B cell (primary cell): ENCODE measurements around the gene KCTD4. TPM values are rescaled to one million over a fixed set of nuclear protein-coding genes. Genes with fewer than 3 reads are reported as not detected.

ENCODE experiments used
- ATAC-seq: fragments of 200-7000 bp; cut with Tn5 transposase; one replicate; pipeline ENCODE4 v1.10.0; 2021; ENCODE audit warnings: low read depth, mild to moderate bottlenecking, moderate number of reproducible peaks, moderate library complexity
- CTCF ChIA-PET: fragments of 350-600 bp; sonication (Branson Sonifier 250); formaldehyde crosslinking; loops from one replicate; lab custom pipeline; 2021; ENCODE audit warnings: antibody characterized with exemption, inconsistent platforms; lab: Charles Lee
- POLR2A ChIA-PET: fragments of 350-600 bp; sonication (Branson Sonifier 250); formaldehyde crosslinking; loops from one replicate; lab custom pipeline; 2021; ENCODE audit warnings: antibody characterized with exemption; lab: Charles Lee
- DNase-seq: peaks from one replicate; pipeline ENCODE4 v3.0.0; 2013
- H2AFZ ChIP-seq: 2 replicates; pipeline ENCODE4 v1.6.1; 2012; ENCODE audit warnings: mild to moderate bottlenecking, low read depth, low read length; ENCODE audit not compliant: insufficient read depth, poor library complexity, severe bottlenecking
- H3K27ac ChIP-seq, 2 donors: 1 replicate in 1 of 2; 2 replicates in 1 of 2; pipeline ENCODE4 v1.5.1; 2012 to 2013; ENCODE audit warnings: low read length in 2 of 2, mild to moderate bottlenecking in 2 of 2, moderate library complexity in 1 of 2
- H3K27me3 ChIP-seq, 4 experiments: fragments of 200-600 bp in 1 of 4; sonication (generic) in 1 of 4; replicated peaks in 1 of 4; 1 replicate in 2 of 4; 2 replicates in 2 of 4; pipeline versions ENCODE4 v1.6.1 to v1.7.0; 2013 to 2016; ENCODE audit warnings: low read length in 3 of 4, mild to moderate bottlenecking in 2 of 4, mixed read lengths in 1 of 4, moderate library complexity in 1 of 4; ENCODE audit not compliant: insufficient read depth in 4 of 4, control insufficient read depth in 3 of 4; ENCODE audit errors: control extremely low read depth in 1 of 4
- H3K36me3 ChIP-seq, 2 experiments: replicated peaks in 1 of 2; 1 replicate in 1 of 2; 2 replicates in 1 of 2; pipeline versions ENCODE4 v1.6.1 to v1.7.1; 2013; ENCODE audit warnings: low read length in 1 of 2; ENCODE audit not compliant: insufficient read depth in 2 of 2, control insufficient read depth in 1 of 2; ENCODE audit errors: control extremely low read depth in 1 of 2, extremely low read depth in 1 of 2
- H3K4me1 ChIP-seq, 2 donors: fragments of 200-600 bp in 1 of 2; sonication (generic) in 1 of 2; 1 replicate in 1 of 2; 2 replicates in 1 of 2; pipeline versions ENCODE4 v1.5.1 to v1.6.1; 2013 to 2017; ENCODE audit warnings: low read length in 2 of 2; ENCODE audit not compliant: control insufficient read depth in 2 of 2, insufficient read depth in 2 of 2
- H3K4me2 ChIP-seq: replicated peaks from 2 replicates; pipeline ENCODE3; 2012; ENCODE audit warnings: mild to moderate bottlenecking, low read depth, low read length; ENCODE audit not compliant: poor library complexity, severe bottlenecking
- H3K4me3 ChIP-seq, 5 experiments: fragments of 200-600 bp in 1 of 5; sonication (generic) in 1 of 5; 1 replicate in 3 of 5; 2 replicates in 2 of 5; pipeline versions ENCODE4 v1.5.1 to v1.7.0; 2011 to 2016; ENCODE audit warnings: low read length in 4 of 5, mild to moderate bottlenecking in 4 of 5, low read depth in 2 of 5, control low read depth in 1 of 5, moderate library complexity in 1 of 5; ENCODE audit not compliant: insufficient read depth in 1 of 5; ENCODE audit errors: control extremely low read depth in 1 of 5, extremely low read depth in 1 of 5
- H3K79me2 ChIP-seq: fragments of 200-600 bp; sonication (generic); one replicate; pipeline ENCODE4 v1.6.0; 2016; ENCODE audit warnings: low read length; ENCODE audit not compliant: control insufficient read depth, insufficient read depth
- H3K9ac ChIP-seq: fragments of 200-600 bp; sonication (generic); 2 replicates; pipeline ENCODE4 v1.6.1; 2017; ENCODE audit warnings: mild to moderate bottlenecking, low read length, moderate library complexity
- H3K9me3 ChIP-seq, 3 donors: one replicate each; pipeline versions ENCODE4 v1.6.1 to v1.7.1; 2013; ENCODE audit warnings: low read length in 2 of 3; ENCODE audit not compliant: control insufficient read depth in 2 of 3, insufficient read depth in 1 of 3; ENCODE audit errors: control extremely low read depth in 1 of 3
- H4K20me1 ChIP-seq: 2 replicates; pipeline ENCODE4 v1.6.0; 2012; ENCODE audit warnings: mild to moderate bottlenecking, low read length; ENCODE audit not compliant: insufficient read depth, control insufficient read depth, poor library complexity, severe bottlenecking
- H3K27ac Mint-ChIP-seq: one replicate; pipeline ENCODE4 v1.8.0; 2021; ENCODE audit warnings: mixed read lengths
- H3K27me3 Mint-ChIP-seq: one replicate; pipeline ENCODE4 v1.8.0; 2021; ENCODE audit warnings: mixed read lengths
- H3K4me1 Mint-ChIP-seq: one replicate; pipeline ENCODE4 v1.8.0; 2021; ENCODE audit warnings: mixed read lengths
- H3K4me3 Mint-ChIP-seq: one replicate; pipeline ENCODE4 v1.8.0; 2021; ENCODE audit warnings: mixed read lengths
- H3K9me3 Mint-ChIP-seq: one replicate; pipeline ENCODE4 v1.8.0; 2022; ENCODE audit warnings: mixed read lengths; ENCODE audit not compliant: insufficient read depth
- EZH2 ChIP-seq: IDR thresholded peaks from 2 replicates; pipeline ENCODE4 v1.6.1; 2012; ENCODE audit warnings: borderline replicate concordance, low read depth, mild to moderate bottlenecking, moderate library complexity, low read length; ENCODE audit not compliant: insufficient read depth, poor library complexity, severe bottlenecking
- WGBS: methylation state at CpG from one replicate; pipeline ENCODE4 v1.1.5; 2013; ENCODE audit warnings: missing lambda C conversion rate; ENCODE audit not compliant: insufficient coverage; 5-methylcytosine and 5-hydroxymethylcytosine counted together
- intact Hi-C: fragments of 100-400 bp; cut with micrococcal nuclease; formaldehyde crosslinking; loops from one replicate; pipeline ENCODE4 v1.10.0; 2022
- polyA plus RNA-seq: library from polyadenylated mRNA; depleted of rRNA; stranded (reverse); fragments of >200 nt; gene quantifications from 2 replicates; pipeline ENCODE4 v1.2.3, GENCODE V29; 2012
- total RNA-seq, 2 donors: library from RNA; stranded (reverse); fragments of 120-200 nt in 1 of 2; gene quantifications; 1 replicate in 1 of 2; 2 replicates in 1 of 2; pipeline versions ENCODE4 v1.2.3 to v1.2.4, GENCODE V29; 2013 to 2022
- TF ChIP-seq, protein P1 (sequence below): fragments of 200-600 bp; IDR thresholded peaks from one replicate; pipeline ENCODE4 v1.8.0; 2022; ENCODE audit warnings: antibody characterized with exemption, mild to moderate bottlenecking

KCTD4 gene
- total and polyA plus RNA-seq, 2 donors (not counting 1 experiment from before 2014, with no cell fraction given), result not detected

GRCh38 chr13:45218689-45219088 is 17.8 kb upstream of the KCTD4 start:
- Histone ChIP-seq H3K9me3 (no peaks in the 10 kb centered on the region), H3K4me3 (no peak overlapping the region), H2AFZ (no peak overlapping the region), H3K4me2 (no peak overlapping the region), H3K4me1 (no peaks in the 10 kb centered on the region), H3K36me3 (no peaks in the 10 kb centered on the region), H3K79me2 (peaks cover 12% of the 10 kb centered on the region), H3K27ac (no peak overlapping the region), H3K27me3 (no peaks in the 10 kb centered on the region), H3K9ac (no peak overlapping the region), H4K20me1 (no peaks in the 10 kb centered on the region)
- DNase-seq, result no peak
- H3K4me3 Mint-ChIP-seq, result no peak overlapping the region
- no peak overlapping the region for H3K27ac Mint-ChIP-seq
- ChIA-PET CTCF (no interaction called here), POLR2A (no interaction called here)
- H3K27me3 Mint-ChIP-seq, result no peaks in the 10 kb centered on the region
- H3K9me3 Mint-ChIP-seq, result no peaks in the 10 kb centered on the region
- intact Hi-C loops, result no loop called here
- peaks cover 10% of the 10 kb centered on the region for H3K4me1 Mint-ChIP-seq
- TF ChIP-seq EZH2, result no peak
- TF ChIP-seq, protein P1, sequence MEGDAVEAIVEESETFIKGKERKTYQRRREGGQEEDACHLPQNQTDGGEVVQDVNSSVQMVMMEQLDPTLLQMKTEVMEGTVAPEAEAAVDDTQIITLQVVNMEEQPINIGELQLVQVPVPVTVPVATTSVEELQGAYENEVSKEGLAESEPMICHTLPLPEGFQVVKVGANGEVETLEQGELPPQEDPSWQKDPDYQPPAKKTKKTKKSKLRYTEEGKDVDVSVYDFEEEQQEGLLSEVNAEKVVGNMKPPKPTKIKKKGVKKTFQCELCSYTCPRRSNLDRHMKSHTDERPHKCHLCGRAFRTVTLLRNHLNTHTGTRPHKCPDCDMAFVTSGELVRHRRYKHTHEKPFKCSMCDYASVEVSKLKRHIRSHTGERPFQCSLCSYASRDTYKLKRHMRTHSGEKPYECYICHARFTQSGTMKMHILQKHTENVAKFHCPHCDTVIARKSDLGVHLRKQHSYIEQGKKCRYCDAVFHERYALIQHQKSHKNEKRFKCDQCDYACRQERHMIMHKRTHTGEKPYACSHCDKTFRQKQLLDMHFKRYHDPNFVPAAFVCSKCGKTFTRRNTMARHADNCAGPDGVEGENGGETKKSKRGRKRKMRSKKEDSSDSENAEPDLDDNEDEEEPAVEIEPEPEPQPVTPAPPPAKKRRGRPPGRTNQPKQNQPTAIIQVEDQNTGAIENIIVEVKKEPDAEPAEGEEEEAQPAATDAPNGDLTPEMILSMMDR, result no peak
- ATAC-seq, result no peak
- WGBS, result 83% methylated on average over 1 of the region's 1 CpG

DNA sequence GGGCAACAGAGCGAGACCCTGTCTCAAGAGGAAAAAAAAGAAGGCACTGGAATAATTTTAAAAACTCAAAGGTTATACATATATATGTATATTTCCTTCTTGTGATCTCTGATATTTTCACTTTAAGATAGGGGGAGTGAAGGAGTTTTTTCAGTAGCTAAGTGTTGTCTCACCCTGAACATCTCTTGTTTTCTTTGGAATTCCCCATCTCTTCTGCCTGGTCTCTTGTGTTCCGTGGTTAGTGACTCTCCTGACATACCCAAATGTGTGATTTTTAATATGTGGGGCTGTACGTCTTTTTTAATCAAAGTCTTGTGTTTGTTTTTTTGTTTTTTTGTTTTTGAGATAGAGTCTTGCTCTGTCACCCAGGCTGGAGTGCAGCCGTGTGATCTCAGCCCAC is 15.3 kb upstream of the KCTD4 start:
- intact Hi-C loops, result no loop called here
- POLR2A ChIA-PET, result no interaction called here
- WGBS, result 91% methylated on average over 3 of the region's 4 CpGs
- Histone ChIP-seq H3K4me2 (no peak overlapping the region), H3K9me3 (no peaks in the 10 kb centered on the region), H4K20me1 (no peaks in the 10 kb centered on the region), H3K27ac (no peak overlapping the region), H2AFZ (no peak overlapping the region), H3K9ac (no peak overlapping the region), H3K4me3 (no peak overlapping the region), H3K4me1 (no peaks in the 10 kb centered on the region), H3K36me3 (peaks cover 0 to 5% of the 10 kb centered on the region in 2 experiments), H3K79me2 (peaks cover 8% of the 10 kb centered on the region), H3K27me3 (no peaks in the 10 kb centered on the region)
- H3K27me3 Mint-ChIP-seq, result no peaks in the 10 kb centered on the region
- ATAC-seq (no peak), DNase-seq (no peak)
- no peaks in the 10 kb centered on the region for H3K9me3 Mint-ChIP-seq
- TF ChIP-seq, protein P1, result no peak
- TF ChIP-seq EZH2, result no peak
- H3K4me3 Mint-ChIP-seq, result no peak overlapping the region
- H3K27ac Mint-ChIP-seq, result no peak overlapping the region
- CTCF ChIA-PET, result no interaction called here
- peaks cover 10% of the 10 kb centered on the region for H3K4me1 Mint-ChIP-seq
